Measurements from ENCODE around the gene KIF26B.

The KIF26B gene

GRCh38 chr1:245313576-245313975 is 158.8 kb downstream of the KIF26B start:
- no peaks in the 10 kb centered on the region for H4K20me1 ChIP-seq (ENCODE audit: insufficient read depth, low read length, poor library complexity, severe bottlenecking)
- H3K9me2 ChIP-seq (replicated peaks; ENCODE audit: low read depth, low read length), result no peaks in the 10 kb centered on the region
- no peaks in the 10 kb centered on the region for H3K9me3 ChIP-seq (ENCODE audit: insufficient read depth, low read depth, low read length)
- H3K4me3 ChIP-seq (ENCODE audit: low read length, poor library complexity, severe bottlenecking), result no peak overlapping the region
- H3K9ac ChIP-seq (ENCODE audit: low read depth, low read length, poor library complexity, severe bottlenecking), result no peak overlapping the region
- TF ChIP-seq CTCF (conservative IDR thresholded peaks at IDR 0.05; ENCODE audit: low read length) (no peak), EZH2phosphoT487 (IDR thresholded peaks at IDR 0.05; ENCODE audit: borderline replicate concordance) (no peak)
- H3F3A ChIP-seq (ENCODE audit: low read depth), result no peaks in the 10 kb centered on the region
- no peak overlapping the region for H3K4me2 ChIP-seq (ENCODE audit: low read depth, low read length, poor library complexity, severe bottlenecking)
- H3K36me3 ChIP-seq (ENCODE audit: insufficient read depth, low read length), result no peaks in the 10 kb centered on the region
- peaks cover 11% of the 10 kb centered on the region for H3K4me1 ChIP-seq (ENCODE audit: insufficient read depth, low read length, poor library complexity, severe bottlenecking)
- no peaks in the 10 kb centered on the region for H3K27me3 ChIP-seq (ENCODE audit: insufficient read depth, low read length, poor library complexity, severe bottlenecking)
- H2AFZ ChIP-seq (ENCODE audit: low read length), result no peak overlapping the region
- H3K79me2 ChIP-seq (ENCODE audit: insufficient read depth, low read length), result no peaks in the 10 kb centered on the region

GRCh38 chr1:245316784-245317183 is 162.0 kb downstream of the KIF26B start:
- H3K4me3 ChIP-seq (ENCODE audit: low read length, poor library complexity, severe bottlenecking), result no peak overlapping the region
- H3K9me2 ChIP-seq (replicated peaks; ENCODE audit: low read depth, low read length), result no peaks in the 10 kb centered on the region
- H3F3A ChIP-seq (ENCODE audit: low read depth), result no peaks in the 10 kb centered on the region
- H3K4me1 ChIP-seq (ENCODE audit: insufficient read depth, low read length, poor library complexity, severe bottlenecking), result no peaks in the 10 kb centered on the region
- no peak overlapping the region for H3K9ac ChIP-seq (ENCODE audit: low read depth, low read length, poor library complexity, severe bottlenecking)
- H3K79me2 ChIP-seq (ENCODE audit: insufficient read depth, low read length), result no peaks in the 10 kb centered on the region
- no peaks in the 10 kb centered on the region for H4K20me1 ChIP-seq (ENCODE audit: insufficient read depth, low read length, poor library complexity, severe bottlenecking)
- H3K9me3 ChIP-seq (ENCODE audit: insufficient read depth, low read depth, low read length), result no peaks in the 10 kb centered on the region
- no peaks in the 10 kb centered on the region for H3K27me3 ChIP-seq (ENCODE audit: insufficient read depth, low read length, poor library complexity, severe bottlenecking)
- no peaks in the 10 kb centered on the region for H3K36me3 ChIP-seq (ENCODE audit: insufficient read depth, low read length)
- TF ChIP-seq EZH2phosphoT487 (IDR thresholded peaks at IDR 0.05; ENCODE audit: borderline replicate concordance), result no peak
- no peak for TF ChIP-seq CTCF (conservative IDR thresholded peaks at IDR 0.05; ENCODE audit: low read length)
- H2AFZ ChIP-seq (ENCODE audit: low read length), result no peak overlapping the region
- no peak overlapping the region for H3K4me2 ChIP-seq (ENCODE audit: low read depth, low read length, poor library complexity, severe bottlenecking)

- H3K9me3 ChIP-seq (ENCODE audit: insufficient read depth, low read depth, low read length), result no peaks in the 10 kb centered on the region
- H3K36me3 ChIP-seq (ENCODE audit: insufficient read depth, low read length), result no peaks in the 10 kb centered on the region
- H3K27me3 ChIP-seq (ENCODE audit: insufficient read depth, low read length, poor library complexity, severe bottlenecking), result no peaks in the 10 kb centered on the region
- H3K9ac ChIP-seq (ENCODE audit: low read depth, low read length, poor library complexity, severe bottlenecking), result no peak overlapping the region
- no peak overlapping the region for H3K4me2 ChIP-seq (ENCODE audit: low read depth, low read length, poor library complexity, severe bottlenecking)
- no peaks in the 10 kb centered on the region for H3K79me2 ChIP-seq (ENCODE audit: insufficient read depth, low read length)
- H2AFZ ChIP-seq (ENCODE audit: low read length), result no peak overlapping the region
- H3F3A ChIP-seq (ENCODE audit: low read depth), result no peaks in the 10 kb centered on the region
- H3K9me2 ChIP-seq (replicated peaks; ENCODE audit: low read depth, low read length), result no peaks in the 10 kb centered on the region
- H3K4me1 ChIP-seq (ENCODE audit: insufficient read depth, low read length, poor library complexity, severe bottlenecking), result no peaks in the 10 kb centered on the region
- no peaks in the 10 kb centered on the region for H4K20me1 ChIP-seq (ENCODE audit: insufficient read depth, low read length, poor library complexity, severe bottlenecking)
- no peak overlapping the region for H3K4me3 ChIP-seq (ENCODE audit: low read length, poor library complexity, severe bottlenecking)
- TF ChIP-seq CTCF (conservative IDR thresholded peaks at IDR 0.05; ENCODE audit: low read length) (no peak), EZH2phosphoT487 (IDR thresholded peaks at IDR 0.05; ENCODE audit: borderline replicate concordance) (no peak)
Observed at GRCh38 chr1:245317217-245317616, 162.4 kb downstream of the KIF26B start.

All from Loucy (cell line).